H9 (cell line): ENCODE results near the gene DPCD. TPM values are rescaled to one million over a fixed set of nuclear protein-coding genes. Genes with fewer than 3 reads are reported as not detected.

ENCODE experiments used
- DNase-seq: peaks from one replicate; pipeline ENCODE4 v3.0.0-alpha.2; 2017
- H2AFZ ChIP-seq: one replicate; pipeline ENCODE4 v1.6.1; 2013; ENCODE audit warnings: mild to moderate bottlenecking, low read length, control low read depth, moderate library complexity
- H2AK5ac ChIP-seq: 2 replicates; pipeline ENCODE4 v1.6.1; 2013; ENCODE audit warnings: low read length, control low read depth, mixed read lengths; ENCODE audit not compliant: insufficient read length
- H2BK120ac ChIP-seq: one replicate; pipeline ENCODE4 v1.6.1; 2013; ENCODE audit warnings: low read depth, mild to moderate bottlenecking, low read length, control low read depth, inconsistent platforms; ENCODE audit not compliant: poor library complexity, severe bottlenecking
- H2BK12ac ChIP-seq: 2 replicates; pipeline ENCODE4 v1.6.1; 2013; ENCODE audit warnings: low read length, control low read depth, mixed read lengths, low read depth; ENCODE audit not compliant: insufficient read length
- H2BK15ac ChIP-seq: 2 replicates; pipeline ENCODE4 v1.6.1; 2013; ENCODE audit warnings: low read depth, low read length, control low read depth
- H2BK20ac ChIP-seq: one replicate; pipeline ENCODE4 v1.6.1; 2013; ENCODE audit warnings: low read depth, mild to moderate bottlenecking, low read length, control low read depth, inconsistent platforms; ENCODE audit not compliant: poor library complexity, severe bottlenecking
- H2BK5ac ChIP-seq: 2 replicates; pipeline ENCODE4 v1.6.1; 2013; ENCODE audit warnings: low read length, control low read depth, mixed read lengths; ENCODE audit not compliant: insufficient read length
- H3K14ac ChIP-seq: 2 replicates; pipeline ENCODE4 v1.6.1; 2013; ENCODE audit warnings: low read length, control low read depth; ENCODE audit not compliant: insufficient read depth
- H3K18ac ChIP-seq: 2 replicates; pipeline ENCODE4 v1.6.1; 2013; ENCODE audit warnings: low read depth, mild to moderate bottlenecking, mixed read lengths, low read length, control low read depth; ENCODE audit not compliant: insufficient read length
- H3K23ac ChIP-seq: 2 replicates; pipeline ENCODE4 v1.6.1; 2013; ENCODE audit warnings: low read length, control low read depth, mixed read lengths, low read depth; ENCODE audit not compliant: insufficient read length
- H3K23me2 ChIP-seq: 2 replicates; pipeline ENCODE4 v1.6.1; 2013; ENCODE audit warnings: low read depth, mild to moderate bottlenecking, mixed read lengths, low read length, control low read depth; ENCODE audit not compliant: insufficient read length, poor library complexity, severe bottlenecking
- H3K27ac ChIP-seq: 2 replicates; pipeline ENCODE4 v1.5.1; 2013; ENCODE audit warnings: low read length, control low read depth, mixed read lengths, low read depth; ENCODE audit not compliant: insufficient read length
- H3K27me3 ChIP-seq: 2 replicates; pipeline ENCODE4 v1.6.1; 2013; ENCODE audit warnings: low read length, control low read depth, inconsistent platforms; ENCODE audit not compliant: insufficient read depth
- H3K4ac ChIP-seq: 2 replicates; pipeline ENCODE4 v1.6.1; 2013; ENCODE audit warnings: low read depth, mild to moderate bottlenecking, control low read depth, inconsistent platforms, low read length, moderate library complexity
- H3K4me1 ChIP-seq: 2 replicates; pipeline ENCODE4 v1.6.1; 2013; ENCODE audit warnings: low read length, control low read depth, inconsistent platforms; ENCODE audit not compliant: insufficient read depth
- H3K4me2 ChIP-seq: 2 replicates; pipeline ENCODE4 v1.6.1; 2013; ENCODE audit warnings: low read length, control low read depth, mixed read lengths; ENCODE audit not compliant: insufficient read length, insufficient read depth
- H3K56ac ChIP-seq: 2 replicates; pipeline ENCODE4 v1.6.1; 2013; ENCODE audit warnings: low read depth, mild to moderate bottlenecking, mixed read lengths, low read length, control low read depth; ENCODE audit not compliant: insufficient read length
- H3K79me1 ChIP-seq: 2 replicates; pipeline ENCODE4 v1.6.1; 2013; ENCODE audit warnings: low read depth, mild to moderate bottlenecking, moderate library complexity, low read length, control low read depth, inconsistent platforms; ENCODE audit not compliant: insufficient read depth, poor library complexity, severe bottlenecking
- H3K79me2 ChIP-seq: 2 replicates; pipeline ENCODE4 v1.6.1; 2013; ENCODE audit warnings: low read length, control low read depth, inconsistent platforms; ENCODE audit not compliant: insufficient read depth
- H3K9ac ChIP-seq: 2 replicates; pipeline ENCODE4 v1.6.1; 2013; ENCODE audit warnings: low read length, control low read depth, mixed read lengths; ENCODE audit not compliant: insufficient read length; ENCODE audit errors: extremely low read depth
- H3K9me3 ChIP-seq: one replicate; pipeline ENCODE4 v1.6.1; 2013; ENCODE audit warnings: low read depth, low read length, inconsistent platforms; ENCODE audit not compliant: control insufficient read depth
- H3T11ph ChIP-seq: one replicate; pipeline ENCODE4 v1.6.1; 2013; ENCODE audit warnings: mild to moderate bottlenecking, low read length, control low read depth, inconsistent platforms
- H4K20me1 ChIP-seq: one replicate; pipeline ENCODE4 v1.6.1; 2013; ENCODE audit not compliant: control insufficient read depth, insufficient read length, insufficient read depth
- H4K5ac ChIP-seq: 2 replicates; pipeline ENCODE4 v1.6.1; 2013; ENCODE audit warnings: low read depth, mild to moderate bottlenecking, mixed read lengths, low read length, control low read depth; ENCODE audit not compliant: insufficient read length
- H4K8ac ChIP-seq: replicated peaks from 2 replicates; pipeline ENCODE4 v1.6.1; 2013; ENCODE audit warnings: low read length, control low read depth, mixed read lengths, low read depth; ENCODE audit not compliant: insufficient read length
- H4K91ac ChIP-seq: 2 replicates; pipeline ENCODE4 v1.6.1; 2013; ENCODE audit warnings: low read depth, mild to moderate bottlenecking, moderate library complexity, mixed read lengths, low read length, control low read depth; ENCODE audit not compliant: insufficient read length
- H3K27ac Mint-ChIP-seq, 3 experiments: 2 replicates in 2 of 3; 3 replicates in 1 of 3; pipeline ENCODE4 v1.8.0; 2020 to 2021; ENCODE audit warnings: mixed read lengths in 3 of 3, mild to moderate bottlenecking in 1 of 3, moderate library complexity in 1 of 3
- H3K27me3 Mint-ChIP-seq: 2 replicates; pipeline ENCODE4 v1.8.0; 2021; ENCODE audit warnings: low read depth, mild to moderate bottlenecking, moderate library complexity, mixed read lengths
- H3K36me3 Mint-ChIP-seq, 3 experiments: 2 replicates in 2 of 3; 3 replicates in 1 of 3; pipeline ENCODE4 v1.8.0; 2020 to 2021; ENCODE audit warnings: low read depth in 3 of 3, mixed read lengths in 3 of 3; ENCODE audit not compliant: insufficient read depth in 1 of 3
- H3K4me1 Mint-ChIP-seq, 2 experiments: 2 replicates each; pipeline ENCODE4 v1.8.0; 2020; ENCODE audit warnings: mixed read lengths in 2 of 2
- H3K4me3 Mint-ChIP-seq, 2 experiments: 2 replicates in 1 of 2; 3 replicates in 1 of 2; pipeline ENCODE4 v1.8.0; 2020 to 2021; ENCODE audit warnings: mild to moderate bottlenecking in 2 of 2, mixed read lengths in 2 of 2, moderate library complexity in 1 of 2
- H3K9me3 Mint-ChIP-seq, 2 experiments: 2 replicates in 1 of 2; 3 replicates in 1 of 2; pipeline ENCODE4 v1.8.0; 2020; ENCODE audit warnings: mild to moderate bottlenecking in 2 of 2, mixed read lengths in 2 of 2, moderate library complexity in 1 of 2
- CTCF ChIP-seq: fragments of 200-600 bp; sonication (generic); conservative IDR thresholded peaks from 3 replicates; pipeline ENCODE4 v1.8.0; 2021; ENCODE audit warnings: antibody characterized with exemption, mild to moderate bottlenecking
- WGBS: extraction: QIAGEN DNeasy Blood & Tissue Kit; methylation state at CpG from one replicate; pipeline ENCODE4 v1.1.7; 2013; ENCODE audit warnings: missing lambda C conversion rate, low lambda C conversion rate, mixed read lengths; ENCODE audit not compliant: insufficient read length; ENCODE audit errors: extremely low coverage; 5-methylcytosine and 5-hydroxymethylcytosine counted together
- total RNA-seq: library from RNA; stranded (reverse); gene quantifications from 2 replicates; pipeline ENCODE4 v1.2.1, GENCODE V29; 2021

Gene DPCD
- total RNA-seq, 1 experiment from 2014 or later = 21.8 TPM

DNA sequence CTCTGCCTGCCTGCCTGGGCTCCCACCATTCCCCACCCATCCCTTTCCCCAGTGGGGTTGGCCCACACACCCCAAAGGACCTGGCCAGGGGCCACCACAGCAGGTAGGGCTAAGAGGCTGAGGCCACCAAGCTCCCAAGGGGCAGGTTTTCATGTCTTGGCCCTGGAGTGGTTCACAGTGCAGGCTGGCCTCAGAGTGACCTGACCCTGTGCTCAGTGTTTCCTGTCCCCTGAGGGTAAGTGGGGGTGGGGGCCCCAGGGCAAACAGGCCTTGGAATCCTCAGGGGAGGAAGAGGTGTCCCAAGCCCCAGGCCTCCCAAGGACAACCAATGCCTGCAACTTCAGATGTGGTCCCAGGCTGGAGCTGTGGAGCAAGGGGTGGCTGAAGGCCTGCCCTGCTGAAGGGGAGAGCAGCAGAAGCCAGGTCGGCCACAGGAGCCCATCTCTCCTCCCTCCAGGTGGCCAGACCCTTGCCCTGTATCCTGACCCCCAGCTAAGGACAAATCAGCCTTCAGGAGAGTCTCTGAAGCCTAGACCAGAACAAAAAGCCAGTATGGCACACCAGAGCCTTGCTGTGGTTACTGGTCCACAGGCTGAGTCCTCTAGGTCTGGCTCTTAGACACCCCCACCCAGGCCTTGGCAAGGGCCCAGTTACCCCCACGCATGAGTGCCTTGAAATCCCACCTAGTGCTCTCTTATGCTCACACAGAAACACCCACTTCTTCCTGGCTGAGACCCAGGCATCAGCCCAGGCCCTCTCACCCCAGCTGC is 27.6 kb upstream of the DPCD start:
- DNase-seq = peak; percentile 25
- no peak overlapping the region for H3K4ac ChIP-seq
- H3T11ph ChIP-seq = no peak overlapping the region
- peaks cover 28% of the 10 kb centered on the region for H3K27me3 Mint-ChIP-seq
- peaks cover 3 to 11% of the 10 kb centered on the region in 2 experiments; a peak in 3 of 4 replicates for H3K4me1 Mint-ChIP-seq
- no peak overlapping the region for H2BK20ac ChIP-seq
- no peak overlapping the region for H2BK12ac ChIP-seq
- no peak overlapping the region for H4K91ac ChIP-seq
- H2BK120ac ChIP-seq = no peak overlapping the region
- WGBS = no CpG with 5 or more reads among the region's 2 CpGs
- H3K27me3 ChIP-seq = no peaks in the 10 kb centered on the region; the same call in 1 of the 2 replicates
- no peaks in the 10 kb centered on the region for H3K79me1 ChIP-seq
- H3K4me3 Mint-ChIP-seq = no peak overlapping the region
- H3K27ac ChIP-seq = no peak overlapping the region
- H2AFZ ChIP-seq = no peak overlapping the region
- H3K27ac Mint-ChIP-seq = no peak overlapping the region
- H3K4me2 ChIP-seq = no peak overlapping the region
- H3K23ac ChIP-seq = no peak overlapping the region
- no peaks in the 10 kb centered on the region for H3K23me2 ChIP-seq
- no peaks in the 10 kb centered on the region for H3K4me1 ChIP-seq
- no peak overlapping the region; the same call in 1 of the 2 replicates for H3K14ac ChIP-seq
- H3K56ac ChIP-seq = no peak overlapping the region
- no peak for TF ChIP-seq CTCF
- H4K5ac ChIP-seq = no peak overlapping the region
- H4K8ac ChIP-seq = no peak overlapping the region
- H2AK5ac ChIP-seq = no peak overlapping the region
- no peaks in the 10 kb centered on the region for H3K79me2 ChIP-seq
- H4K20me1 ChIP-seq = no peaks in the 10 kb centered on the region
- H2BK5ac ChIP-seq = no peak overlapping the region
- no peaks in the 10 kb centered on the region for H3K9me3 ChIP-seq
- no peaks in the 10 kb centered on the region; a peak in 1 of 5 replicates for H3K9me3 Mint-ChIP-seq
- H3K9ac ChIP-seq = no peak overlapping the region
- no peak overlapping the region for H2BK15ac ChIP-seq
- H3K18ac ChIP-seq = no peak overlapping the region
- no peaks in the 10 kb centered on the region for H3K36me3 Mint-ChIP-seq
